EH (cell line): ENCODE results near the gene PNMT.

Experiments used
- DNase-seq: peaks from one replicate; pipeline ENCODE4 v3.0.0-alpha.2; 2015; ENCODE audit warnings: low read depth

PNMT gene, protein sequence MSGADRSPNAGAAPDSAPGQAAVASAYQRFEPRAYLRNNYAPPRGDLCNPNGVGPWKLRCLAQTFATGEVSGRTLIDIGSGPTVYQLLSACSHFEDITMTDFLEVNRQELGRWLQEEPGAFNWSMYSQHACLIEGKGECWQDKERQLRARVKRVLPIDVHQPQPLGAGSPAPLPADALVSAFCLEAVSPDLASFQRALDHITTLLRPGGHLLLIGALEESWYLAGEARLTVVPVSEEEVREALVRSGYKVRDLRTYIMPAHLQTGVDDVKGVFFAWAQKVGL

DNA sequence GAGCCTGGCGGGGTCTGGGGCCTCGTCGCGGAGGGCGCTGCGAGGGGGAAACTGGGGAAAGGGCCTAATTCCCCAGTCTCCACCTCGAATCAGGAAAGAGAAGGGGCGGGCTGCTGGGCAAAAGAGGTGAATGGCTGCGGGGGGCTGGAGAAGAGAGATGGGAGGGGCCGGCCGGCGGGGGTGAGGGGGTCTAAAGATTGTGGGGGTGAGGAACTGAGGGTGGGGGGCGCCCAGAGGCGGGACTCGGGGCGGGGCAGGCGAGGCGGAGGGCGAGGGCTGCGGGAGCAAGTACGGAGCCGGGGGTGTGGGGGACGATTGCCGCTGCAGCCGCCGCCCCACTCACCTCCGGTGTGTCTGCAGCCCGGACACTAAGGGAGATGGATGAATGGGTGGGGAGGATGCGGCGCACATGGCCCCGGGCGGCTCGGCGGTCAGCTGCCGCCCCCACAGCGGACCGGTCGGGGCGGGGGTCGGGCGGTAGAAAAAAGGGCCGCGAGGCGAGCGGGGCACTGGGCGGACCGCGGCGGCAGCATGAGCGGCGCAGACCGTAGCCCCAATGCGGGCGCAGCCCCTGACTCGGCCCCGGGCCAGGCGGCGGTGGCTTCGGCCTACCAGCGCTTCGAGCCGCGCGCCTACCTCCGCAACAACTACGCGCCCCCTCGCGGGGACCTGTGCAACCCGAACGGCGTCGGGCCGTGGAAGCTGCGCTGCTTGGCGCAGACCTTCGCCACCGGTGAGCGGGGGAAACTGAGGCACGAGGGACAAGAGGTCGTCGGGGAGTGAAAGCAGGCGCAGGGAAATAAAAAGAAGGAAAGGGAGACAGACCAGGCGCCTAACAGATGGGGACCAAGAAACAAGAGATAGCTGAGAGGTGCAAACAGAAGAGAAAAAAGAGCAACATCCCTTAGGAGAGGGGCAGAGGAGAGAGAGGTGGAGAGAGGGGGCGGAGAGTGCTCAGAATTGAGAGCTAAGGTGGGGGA, at the start of gene PNMT:
Gene PNMT, plus strand, starts transcription at position 509 of the 980 bp plus-strand sequence. Its CDS starts 23 bp downstream, at position 532.
- peak; percentile 51 for DNase-seq

DNA sequence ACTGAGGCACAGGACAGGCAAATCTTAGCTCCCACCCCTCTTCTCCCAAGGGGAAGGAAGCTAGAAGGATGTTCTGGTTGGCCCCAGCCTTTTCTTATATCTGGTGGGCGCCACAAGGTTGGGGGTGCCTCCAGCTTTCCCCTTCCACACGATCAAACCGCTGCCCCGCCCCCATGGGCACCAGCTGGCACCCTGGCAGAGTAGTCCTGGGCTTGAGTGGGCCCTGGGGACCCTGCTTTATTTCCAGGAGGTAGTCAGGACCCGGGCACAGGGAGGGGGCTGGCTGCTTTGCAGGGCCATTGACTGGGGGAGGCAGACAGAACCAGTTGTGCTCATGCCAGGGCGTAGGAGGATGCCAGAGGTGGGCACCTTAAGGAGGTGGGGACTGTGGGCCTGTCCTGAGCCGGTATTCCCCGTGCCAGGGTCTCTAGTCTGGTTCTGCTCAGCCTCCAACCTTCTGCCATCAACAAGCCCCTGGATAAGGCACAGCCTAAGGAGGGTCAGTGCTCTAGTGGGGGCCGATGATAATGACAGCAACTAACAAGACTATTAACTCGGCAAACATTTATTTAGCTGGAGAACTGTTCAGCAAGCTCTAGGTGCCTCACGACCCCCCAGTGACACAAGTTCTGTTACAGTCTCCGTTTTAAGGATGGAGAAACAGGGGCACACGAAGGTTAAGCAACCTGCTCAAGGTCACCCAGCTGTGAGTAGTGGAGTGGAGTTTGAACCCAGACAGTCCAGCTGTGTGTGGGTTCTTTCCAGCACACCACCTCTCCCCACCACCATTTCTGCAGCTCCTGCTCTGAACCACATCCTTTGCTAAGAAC, 49.1 kb upstream of the PNMT start:
- no peak for DNase-seq

DNA sequence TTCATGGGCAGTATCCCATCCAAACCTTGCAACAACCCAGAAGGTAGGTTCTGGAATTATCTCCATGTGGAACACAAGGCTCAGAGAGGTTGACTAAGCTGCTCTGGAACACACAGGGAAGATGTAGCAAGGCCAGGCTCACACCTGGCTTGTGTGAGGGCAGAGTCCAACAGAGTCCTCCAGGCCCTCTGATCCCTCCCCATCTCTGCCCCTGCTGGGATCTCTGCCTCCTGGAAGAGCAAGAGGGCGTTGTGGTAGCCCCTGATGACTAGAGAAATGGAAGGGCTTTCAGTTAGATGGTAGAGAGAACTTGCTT, 48.5 kb upstream of the PNMT start:
- no peak for DNase-seq

DNA sequence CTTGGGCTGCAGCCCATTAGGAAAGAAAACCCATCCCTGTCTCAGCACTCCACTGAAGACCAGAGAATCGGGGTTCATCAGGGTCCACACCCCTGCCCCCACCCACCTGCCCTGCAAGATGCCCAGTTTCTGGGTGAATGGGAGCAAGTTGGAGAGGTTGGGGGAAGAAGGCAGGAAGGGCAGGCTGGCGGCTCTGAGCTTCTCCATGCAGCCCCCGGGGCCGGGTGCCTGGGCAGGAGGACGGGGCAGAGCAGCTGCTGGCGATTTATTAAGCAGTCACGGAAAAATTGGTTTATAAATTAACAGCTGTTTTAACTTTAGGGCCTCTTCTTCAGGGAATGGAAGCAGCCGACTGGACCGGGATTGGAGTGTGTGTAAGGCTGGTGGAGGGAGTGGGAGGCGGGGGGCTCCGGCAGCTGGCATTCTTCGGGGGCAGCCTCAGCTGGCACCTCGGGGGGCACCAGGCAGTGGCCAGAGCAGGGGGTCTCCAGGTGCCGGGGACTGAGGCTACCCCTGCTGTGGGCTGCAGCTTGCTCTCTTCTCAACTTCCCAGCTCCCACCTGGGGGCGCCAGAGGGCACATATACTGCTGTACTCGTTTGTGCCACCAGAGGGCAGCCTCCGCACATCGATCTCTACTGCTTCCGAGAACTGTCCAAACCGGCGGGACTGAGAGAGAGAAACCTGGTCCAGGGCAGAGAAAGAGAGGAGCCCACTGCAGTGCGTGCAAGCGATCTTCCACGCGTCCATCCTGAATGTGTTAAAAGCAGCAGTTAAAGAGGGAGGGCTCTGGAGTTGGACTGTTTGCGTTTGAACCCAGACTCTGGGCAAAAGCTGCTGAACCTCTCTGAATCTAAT, 46.5 kb upstream of the PNMT start:
- peak; percentile 79 for DNase-seq

DNA sequence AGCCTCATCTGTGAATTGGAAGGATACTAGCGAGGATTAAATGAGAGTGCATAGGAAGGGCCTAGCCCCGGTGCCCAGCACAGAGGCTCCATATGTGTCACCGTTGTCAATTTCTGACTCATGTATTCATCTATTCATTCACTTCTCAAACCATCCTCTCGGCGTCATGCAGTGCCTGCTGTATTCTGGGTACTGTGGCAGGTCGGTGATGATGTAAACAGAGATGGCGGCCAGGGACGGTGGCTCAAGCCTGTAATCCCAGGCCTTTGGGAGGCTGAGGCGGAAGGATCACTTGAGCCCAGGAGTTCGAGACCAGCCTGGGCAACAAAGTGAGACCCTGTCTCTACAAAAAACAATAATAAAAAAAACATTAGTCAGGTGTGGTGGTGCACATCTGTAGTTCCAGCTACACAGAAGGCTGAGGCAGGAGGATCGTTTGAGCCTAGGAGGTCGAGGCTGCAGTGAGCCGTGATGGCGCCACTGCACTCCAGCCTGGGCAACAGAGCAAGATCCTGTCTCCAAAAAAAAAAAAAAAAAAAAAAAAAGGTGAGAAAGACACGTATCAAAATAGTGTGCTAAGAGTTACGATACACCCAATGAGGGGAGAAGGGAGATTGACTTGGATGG, 45.8 kb upstream of the PNMT start:
- no peak for DNase-seq

DNA sequence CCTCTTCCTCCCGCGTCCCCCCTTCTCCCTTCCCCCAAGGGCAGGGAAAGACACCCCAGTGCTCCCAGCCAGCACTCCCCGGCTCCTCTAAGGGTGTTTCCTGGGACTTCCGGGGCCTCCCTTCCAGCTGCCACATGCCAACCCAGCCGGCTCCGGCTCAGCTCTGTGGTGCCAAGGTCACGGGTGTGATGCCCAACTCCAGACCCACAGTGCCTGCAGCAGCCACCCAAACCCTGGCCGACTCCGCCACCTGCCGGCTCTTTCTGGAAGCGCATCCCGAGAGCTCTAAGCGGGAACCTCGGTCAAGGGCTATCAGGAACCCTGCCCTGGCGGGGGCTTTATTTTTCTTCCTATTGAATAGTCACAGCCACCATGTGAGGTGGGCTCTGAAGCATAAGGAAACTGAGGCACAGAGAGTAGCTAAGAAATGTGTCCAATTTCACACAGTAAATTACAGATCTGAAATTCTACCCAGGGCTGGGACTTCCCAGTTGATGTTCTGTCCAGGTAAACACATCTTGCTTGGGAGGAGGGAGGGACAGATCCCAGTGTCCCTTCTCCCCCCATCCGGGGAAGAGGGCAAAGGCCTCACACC, 44.8 kb upstream of the PNMT start:
- DNase-seq, result peak; percentile 67

DNA sequence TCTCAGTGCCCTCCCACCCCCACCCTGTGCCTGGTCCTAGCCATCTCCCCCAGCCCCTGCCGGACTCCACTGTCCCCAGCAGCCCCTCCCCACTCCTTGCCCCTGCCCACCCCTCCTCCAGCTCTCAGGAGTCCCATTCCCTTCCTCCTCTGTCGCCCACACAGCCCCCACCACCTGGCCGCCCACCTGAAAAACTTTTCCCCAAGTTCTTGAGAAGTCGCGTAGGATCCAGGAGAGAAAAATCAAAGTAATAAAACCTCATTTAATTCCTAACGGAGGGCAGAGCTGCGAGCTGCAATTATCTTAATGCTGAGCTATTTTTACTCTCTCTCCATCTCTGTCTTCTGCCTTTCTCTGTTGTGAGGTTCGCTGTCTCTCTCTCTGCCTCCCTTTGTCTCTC, 43.9 kb upstream of the PNMT start:
- DNase-seq, result no peak

DNA sequence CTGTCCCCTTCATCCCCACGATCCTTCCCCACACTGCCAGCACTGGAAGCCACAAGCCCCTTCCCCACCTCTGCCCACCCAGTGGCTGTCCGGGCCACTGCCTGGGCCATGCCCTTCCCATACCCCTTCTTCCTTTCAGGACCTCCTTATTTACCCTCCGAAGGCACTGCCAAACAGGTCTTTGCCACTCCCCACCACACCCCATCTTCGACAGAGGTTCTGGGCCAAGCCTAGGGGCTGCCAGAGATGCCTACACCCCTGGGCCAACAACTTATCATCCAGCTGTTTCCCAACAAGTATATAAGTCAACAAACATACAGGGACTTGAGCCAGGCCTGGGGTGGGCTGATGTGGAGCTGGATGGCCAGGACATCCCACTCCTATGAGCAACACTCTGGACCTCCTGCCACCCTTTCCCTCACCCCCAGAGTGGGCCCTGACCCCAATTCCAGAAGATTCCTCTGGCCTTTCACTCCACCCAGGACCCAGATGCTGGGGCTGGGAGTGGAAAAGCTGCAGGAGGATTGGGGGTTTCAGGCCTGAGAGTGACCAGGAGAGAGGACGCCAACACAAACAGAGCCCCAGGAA, 43.0 kb upstream of the PNMT start:
- no peak for DNase-seq

DNA sequence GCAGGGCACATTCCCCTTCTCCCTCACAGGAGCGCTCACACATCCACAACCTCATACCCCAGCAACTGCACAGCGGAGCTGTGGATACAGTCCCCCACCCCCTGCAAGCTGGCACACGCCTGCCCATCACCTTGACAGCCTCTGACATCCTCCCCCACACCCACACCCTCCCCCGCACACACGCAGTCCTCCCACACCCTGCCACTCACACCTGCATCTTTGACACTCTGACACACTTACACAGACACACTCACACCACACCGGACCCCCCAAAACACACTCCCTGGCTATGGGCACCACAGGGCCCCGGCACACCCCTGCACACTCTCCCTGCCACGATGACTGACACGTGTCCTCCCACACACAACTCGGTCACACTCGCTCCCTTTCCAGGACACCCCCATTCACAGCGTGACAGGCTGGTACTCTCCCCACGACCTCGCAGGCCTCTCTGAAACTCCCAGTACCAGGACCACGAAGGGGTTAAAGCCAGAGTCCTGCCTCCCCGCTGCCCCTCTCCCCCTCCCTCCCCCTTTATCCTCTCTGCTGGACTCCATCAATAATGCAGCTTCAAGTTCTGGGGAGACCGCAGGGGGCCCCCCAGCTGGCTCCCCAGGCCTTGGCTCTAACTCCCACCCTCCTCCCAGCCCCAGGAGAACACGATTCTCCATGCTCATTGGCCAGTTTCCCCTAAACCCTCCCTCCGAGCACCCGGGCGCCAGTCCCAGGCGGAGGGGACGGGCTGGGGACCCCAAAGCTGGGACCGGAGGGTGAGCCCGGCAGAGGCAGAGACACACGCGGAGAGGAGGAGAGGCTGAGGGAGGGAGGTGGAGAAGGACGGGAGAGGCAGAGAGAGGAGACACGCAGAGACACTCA, 41.8 kb upstream of the PNMT start, which contains the start of gene PPP1R1B:
Gene PPP1R1B, plus strand, starts transcription at position 782 of the 876 bp plus-strand sequence. CDS start 441 bp downstream, outside the sequence.
- DNase-seq, result no peak

DNA sequence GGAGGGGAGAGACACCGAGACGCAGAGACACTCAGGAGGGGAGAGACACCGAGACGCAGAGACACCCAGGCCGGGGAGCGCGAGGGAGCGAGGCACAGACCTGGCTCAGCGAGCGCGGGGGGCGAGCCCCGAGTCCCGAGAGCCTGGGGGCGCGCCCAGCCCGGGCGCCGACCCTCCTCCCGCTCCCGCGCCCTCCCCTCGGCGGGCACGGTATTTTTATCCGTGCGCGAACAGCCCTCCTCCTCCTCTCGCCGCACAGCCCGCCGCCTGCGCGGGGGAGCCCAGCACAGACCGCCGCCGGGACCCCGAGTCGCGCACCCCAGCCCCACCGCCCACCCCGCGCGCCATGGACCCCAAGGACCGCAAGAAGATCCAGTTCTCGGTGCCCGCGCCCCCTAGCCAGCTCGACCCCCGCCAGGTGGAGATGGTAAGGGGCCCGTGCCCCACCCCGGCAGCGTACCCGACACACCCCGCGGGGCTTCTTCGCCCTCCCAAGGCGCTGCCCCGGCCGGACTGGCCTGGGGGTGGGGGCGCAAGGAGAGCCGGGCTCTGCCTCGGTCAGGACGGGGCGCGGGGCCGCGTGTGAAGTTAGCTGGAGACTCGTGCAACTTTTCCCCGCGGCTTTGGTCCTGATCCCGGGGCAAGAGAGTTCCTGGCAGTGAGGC, 41.1 kb upstream of the PNMT start:
- no peak for DNase-seq

DNA sequence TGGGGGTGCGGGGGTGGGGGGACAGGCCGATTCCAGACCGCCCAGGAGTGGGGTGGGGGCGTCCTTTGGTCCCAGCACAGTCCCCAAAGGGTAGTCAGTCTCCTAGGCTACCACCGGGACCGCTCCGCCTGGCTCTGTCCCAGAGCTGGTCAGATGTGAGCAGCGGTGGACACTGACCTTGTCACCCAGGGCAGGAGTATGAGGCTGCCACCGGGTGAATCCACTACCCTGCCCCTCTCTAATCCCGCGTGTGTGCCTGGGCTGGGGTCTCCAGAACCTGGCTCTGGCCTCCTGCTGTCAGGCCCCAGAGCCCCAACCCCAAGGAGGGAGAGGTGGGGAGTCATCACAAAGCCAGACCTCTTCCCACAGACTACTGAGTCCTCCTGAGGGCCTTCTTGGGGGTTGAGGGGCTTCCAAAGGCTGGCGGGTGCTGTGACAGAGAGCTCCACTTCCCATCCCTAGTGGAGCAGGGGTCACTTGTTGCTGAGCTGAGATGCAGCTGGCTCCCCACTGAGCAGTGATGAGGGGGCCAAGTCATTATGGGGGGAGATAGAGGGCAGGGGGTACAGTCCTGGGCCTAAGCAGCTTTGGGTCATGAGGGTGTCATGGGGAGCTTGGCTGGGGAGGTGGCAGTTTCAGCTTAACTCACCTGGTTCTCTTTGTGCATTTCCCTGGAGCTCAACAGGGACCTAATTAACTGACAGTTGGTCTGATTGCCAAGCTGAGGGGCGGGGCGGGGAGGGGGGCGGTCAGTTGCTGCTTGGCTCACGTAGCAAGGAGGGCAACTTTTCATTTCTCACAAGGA, 40.3 kb upstream of the PNMT start:
- DNase-seq, result no peak

DNA sequence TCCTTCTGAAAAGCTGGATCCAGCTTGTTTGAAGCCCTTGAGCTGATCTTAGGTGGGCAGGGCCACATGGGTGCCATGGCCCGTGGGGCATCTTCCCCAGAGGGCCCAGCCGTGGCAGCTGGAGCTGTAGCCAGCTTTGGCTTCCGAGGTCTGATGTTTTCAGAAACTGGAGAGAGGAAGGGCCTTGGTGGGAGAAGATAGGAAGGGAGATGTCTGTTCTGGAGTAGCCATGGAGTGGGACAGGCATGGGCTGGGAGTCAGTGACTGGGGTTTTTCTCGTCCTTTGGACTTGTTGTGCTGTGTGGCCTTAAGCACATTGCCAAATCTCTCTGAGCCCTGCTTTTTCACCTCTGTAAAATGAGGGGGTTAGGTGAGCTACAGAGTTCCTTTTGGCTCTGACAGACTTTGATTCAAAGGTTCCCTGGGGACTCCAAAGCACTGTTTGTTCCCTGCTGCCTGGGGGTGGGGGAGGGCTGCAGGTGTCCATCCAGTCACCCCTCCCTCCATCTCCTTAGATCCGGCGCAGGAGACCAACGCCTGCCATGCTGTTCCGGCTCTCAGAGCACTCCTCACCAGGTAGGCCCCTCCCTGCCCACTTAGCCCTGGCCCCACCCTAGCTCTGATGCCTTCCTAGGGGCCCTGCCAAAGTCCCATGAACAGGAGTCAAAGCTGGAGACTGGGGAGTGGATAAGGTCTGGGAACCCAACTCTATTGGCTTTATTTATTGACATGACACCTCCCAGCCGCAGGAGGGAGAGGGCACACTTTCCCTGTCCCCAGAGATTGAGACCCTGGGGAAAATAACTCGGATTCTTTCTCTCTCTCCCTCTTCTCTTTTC, 39.4 kb upstream of the PNMT start:
- DNase-seq, result no peak

DNA sequence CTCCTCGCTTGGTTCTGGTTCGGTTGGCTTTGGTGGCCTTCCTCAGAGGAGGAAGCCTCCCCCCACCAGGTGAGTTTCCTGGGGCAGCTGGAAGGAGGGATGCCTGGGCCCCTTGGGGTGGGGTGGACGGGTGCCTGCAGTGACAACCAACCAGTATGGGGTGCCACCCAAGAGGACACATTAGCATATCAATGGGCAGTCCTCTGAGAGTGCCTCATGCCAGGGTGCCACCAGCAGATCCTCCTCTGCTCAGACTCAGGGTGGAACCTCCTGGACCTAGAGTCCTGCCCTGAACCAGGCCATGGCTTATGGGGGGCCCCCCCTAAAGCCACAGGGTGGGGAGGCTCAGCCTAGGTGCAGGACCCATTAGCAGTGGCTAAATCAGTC, 38.8 kb upstream of the PNMT start:
- DNase-seq, result no peak

DNA sequence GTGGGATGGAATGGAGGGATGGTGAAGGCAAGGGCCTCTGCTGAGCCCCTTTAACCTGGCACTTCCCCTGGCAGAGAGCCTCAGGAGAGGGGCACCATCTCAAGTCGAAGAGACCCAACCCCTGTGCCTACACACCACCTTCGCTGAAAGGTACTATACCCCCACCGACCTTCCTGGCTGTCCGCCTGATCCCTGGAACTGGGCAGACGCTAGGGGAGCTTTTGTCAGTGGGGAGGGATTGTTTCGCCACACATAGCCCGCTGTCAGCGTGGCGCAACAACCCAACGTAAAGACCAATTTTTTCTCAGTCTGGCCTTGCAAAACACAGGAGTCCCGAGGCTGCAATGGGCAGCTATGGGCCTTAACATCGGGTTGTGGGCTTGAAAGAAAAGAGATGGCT, 38.4 kb upstream of the PNMT start:
- no peak for DNase-seq

DNA sequence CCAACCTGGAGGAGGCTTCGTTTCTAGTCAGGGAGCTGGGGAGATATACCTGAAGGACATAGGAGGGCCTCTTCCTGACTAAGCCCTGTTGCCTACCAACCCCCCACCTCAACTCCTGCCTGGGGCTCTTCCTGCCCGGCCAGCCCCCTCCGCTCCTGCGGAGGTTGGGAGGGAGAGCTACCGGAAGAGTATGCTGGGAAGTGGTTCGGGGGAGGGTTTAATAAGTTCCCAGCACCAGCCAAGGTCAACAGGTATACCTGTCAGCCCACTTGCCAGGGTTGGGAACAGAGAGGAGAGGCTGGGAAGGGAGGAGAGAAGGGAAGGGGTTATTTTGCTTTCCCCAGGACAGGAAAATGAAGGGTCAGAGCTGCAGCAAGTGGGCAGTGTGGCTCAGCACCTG, 36.9 kb upstream of the PNMT start:
- DNase-seq, result no peak

DNA sequence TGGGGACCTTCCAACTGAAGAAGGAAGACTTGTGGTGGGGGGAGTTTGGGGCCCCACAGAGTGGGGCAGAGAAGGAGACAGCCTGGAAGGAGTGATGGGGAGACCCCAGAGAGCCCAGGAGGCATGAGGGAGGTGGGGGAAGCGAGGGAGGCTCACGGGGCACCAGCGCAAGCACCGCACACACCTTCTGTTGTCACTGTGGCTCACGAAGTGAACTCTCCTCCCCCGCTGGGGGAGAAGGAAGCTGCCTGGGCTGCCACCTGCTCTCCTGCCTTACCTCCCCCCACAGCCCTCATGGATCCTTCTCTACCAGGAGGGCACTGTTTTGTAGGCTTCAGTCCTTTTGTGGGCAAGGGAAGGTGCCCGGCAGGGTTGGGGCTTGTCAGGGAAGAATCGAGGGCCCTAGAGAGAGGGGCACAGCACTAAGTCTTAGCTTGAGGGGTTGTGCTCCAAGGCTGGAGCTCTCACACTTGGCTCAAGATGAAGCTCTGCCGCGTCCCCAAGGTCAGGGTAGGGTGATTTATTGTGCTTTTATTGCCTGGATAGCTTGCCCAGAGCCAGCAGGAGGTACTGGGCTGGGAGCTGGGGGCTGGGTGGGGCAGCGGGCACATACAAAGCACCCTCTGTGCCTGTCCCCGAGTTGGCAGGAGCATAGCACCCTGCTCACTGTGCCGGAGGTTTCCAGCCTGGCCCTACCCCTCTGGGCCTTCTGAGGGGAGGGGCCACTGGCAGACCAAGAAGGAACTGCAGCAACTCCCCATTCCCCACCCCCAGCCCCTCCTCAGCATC, 35.9 kb upstream of the PNMT start:
- no peak for DNase-seq
